GM20000 (cell line): ENCODE measurements around the gene MAN2B2.

ENCODE experiments used
- DNase-seq: peaks from one replicate; pipeline ENCODE4 v3.0.0; 2012; ENCODE audit warnings: low spot score
- TF ChIP-seq, protein P1 (sequence below): IDR thresholded peaks from 2 replicates; pipeline ENCODE4 v1.5.1; 2012; ENCODE audit warnings: mild to moderate bottlenecking, control low read depth; ENCODE audit errors: extremely low read depth, missing control alignments

MAN2B2 gene

DNA sequence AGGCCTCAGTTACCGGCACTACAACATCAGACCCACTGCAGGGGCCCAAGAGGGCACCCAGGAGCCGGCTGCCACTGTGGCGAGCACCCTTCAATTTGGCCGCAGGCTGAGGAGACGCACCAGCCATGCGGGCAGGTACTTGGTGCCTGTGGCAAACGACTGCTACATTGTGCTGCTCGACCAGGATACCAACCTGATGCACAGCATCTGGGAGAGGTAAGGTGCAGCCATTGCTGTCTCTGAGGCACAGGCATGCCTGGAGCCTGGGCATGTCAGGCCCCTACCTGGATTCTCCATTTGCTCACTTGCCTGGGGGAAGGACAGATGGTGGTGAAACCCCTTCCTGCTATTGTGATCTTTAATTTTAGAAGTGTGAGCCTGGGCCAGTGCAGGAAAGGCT is 30.1 kb downstream of the MAN2B2 start:
- no peak for DNase-seq
- TF ChIP-seq, protein P1, sequence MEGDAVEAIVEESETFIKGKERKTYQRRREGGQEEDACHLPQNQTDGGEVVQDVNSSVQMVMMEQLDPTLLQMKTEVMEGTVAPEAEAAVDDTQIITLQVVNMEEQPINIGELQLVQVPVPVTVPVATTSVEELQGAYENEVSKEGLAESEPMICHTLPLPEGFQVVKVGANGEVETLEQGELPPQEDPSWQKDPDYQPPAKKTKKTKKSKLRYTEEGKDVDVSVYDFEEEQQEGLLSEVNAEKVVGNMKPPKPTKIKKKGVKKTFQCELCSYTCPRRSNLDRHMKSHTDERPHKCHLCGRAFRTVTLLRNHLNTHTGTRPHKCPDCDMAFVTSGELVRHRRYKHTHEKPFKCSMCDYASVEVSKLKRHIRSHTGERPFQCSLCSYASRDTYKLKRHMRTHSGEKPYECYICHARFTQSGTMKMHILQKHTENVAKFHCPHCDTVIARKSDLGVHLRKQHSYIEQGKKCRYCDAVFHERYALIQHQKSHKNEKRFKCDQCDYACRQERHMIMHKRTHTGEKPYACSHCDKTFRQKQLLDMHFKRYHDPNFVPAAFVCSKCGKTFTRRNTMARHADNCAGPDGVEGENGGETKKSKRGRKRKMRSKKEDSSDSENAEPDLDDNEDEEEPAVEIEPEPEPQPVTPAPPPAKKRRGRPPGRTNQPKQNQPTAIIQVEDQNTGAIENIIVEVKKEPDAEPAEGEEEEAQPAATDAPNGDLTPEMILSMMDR: no peak

DNA sequence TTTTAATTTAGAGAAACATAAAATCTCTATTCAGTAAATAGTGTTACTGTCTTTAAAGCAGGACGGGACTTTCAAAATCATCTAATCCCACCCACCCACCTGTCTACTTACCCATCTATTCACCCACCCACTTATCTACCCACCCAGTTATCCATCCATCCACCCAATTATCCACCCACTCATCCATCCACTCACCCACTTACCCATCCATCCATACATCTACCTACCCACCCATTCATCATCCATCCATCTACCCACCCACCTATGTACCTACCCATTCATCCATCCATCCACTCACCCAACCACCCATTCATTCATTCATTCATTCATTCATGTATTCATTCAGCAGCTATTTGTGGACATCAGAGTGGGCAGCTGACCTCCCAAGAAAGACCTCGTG is 30.6 kb downstream of the MAN2B2 start:
- TF ChIP-seq, protein P1: no peak
- DNase-seq: no peak

DNA sequence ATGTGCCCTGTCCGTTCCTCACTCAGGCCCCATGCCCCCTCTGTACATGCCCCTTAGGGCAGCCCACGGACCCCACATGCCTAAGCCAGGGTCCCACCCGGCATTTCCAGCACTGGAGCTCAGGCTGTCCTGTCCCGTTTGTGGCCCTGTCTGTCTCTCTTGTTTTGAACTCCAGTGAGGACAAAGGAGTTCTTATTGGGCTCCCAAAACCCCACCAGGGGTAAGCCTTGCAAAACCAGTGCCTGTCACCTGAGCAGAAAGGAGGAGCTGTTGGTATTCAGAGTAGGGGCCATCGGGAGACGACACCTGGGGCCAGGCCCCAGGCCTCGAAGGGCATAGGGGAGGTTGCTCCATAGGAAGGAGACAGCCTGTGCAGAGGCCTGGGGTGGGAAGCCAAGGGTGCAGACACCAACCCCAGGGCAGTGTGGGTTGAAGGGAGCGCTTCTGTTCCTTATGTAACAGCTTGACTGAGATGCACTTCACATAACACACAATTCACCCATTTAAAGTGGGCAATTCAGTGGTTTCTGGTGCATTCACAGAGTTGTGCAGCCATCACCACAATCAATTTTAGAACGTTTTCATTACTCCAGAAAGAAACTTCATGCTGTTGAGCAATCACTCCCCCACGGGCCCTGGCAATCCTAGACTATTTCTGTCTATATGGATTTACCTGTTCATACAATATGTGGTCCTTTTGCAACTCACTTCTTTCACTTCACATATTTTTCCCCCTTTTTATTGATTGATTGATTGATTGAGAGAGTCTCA is 31.7 kb downstream of the MAN2B2 start:
- TF ChIP-seq, protein P1: no peak
- no peak for DNase-seq

DNA sequence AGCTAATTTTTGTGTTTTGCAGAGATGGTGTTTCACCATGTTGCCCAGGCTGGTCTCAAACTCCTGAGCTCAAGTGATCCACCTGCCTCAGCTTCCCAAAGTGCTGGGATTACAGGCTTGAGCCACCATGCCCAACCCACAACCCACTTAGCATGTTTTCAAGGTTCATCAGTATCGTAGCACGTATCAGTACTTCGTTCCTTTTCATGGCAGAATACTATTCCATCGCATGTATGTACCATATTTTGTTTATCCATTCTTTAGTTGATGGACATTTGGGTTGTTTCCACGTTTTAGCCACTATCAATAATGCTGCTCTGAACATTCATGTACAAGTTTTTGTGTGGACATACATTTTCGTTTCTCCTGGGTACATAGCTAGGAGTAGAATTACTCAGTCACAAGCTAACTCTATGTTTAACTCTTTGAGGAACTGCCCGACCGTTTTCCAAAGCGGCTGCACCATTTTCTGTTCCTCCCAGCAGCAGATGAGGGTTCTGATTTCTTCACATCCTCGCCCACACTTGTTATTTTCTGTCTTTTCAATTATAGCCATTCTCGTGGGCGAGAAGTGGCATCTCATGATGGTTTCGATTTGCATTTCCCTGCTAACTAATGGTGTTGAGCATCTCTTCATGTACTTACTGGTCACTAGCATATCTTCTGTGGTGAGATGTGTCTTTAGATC is 32.5 kb downstream of the MAN2B2 start:
- no peak for DNase-seq
- TF ChIP-seq, protein P1: no peak

DNA sequence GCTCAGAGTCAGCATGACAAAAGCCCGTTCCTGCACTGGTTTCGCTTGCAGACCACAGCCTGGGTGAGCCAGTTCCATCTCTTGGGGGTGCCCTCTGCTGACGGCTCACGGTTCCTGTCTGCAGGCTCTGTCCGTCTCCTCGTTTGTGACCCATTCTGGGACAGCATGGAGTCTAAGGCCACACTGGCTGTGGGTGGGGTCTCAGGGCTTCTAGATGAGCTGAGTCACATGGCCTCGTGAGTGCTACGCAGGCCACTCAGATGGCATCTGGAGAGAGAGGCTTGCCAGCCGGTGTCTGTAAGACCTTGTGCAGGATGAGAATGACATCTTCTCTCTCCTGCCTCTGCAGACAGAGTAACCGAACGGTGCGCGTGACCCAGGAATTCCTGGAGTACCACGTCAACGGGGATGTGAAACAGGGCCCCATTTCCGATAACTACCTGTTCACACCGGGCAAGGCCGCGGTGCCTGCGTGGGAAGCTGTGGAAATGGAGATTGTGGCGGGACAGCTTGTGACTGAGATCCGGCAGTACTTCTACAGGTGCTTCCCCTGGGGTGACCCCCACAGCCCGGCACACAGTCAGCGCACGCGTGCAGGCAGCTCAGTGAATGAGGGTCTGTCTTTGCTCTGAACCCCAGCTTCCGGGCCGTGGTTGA is 33.9 kb downstream of the MAN2B2 start:
- no peak for DNase-seq
- TF ChIP-seq, protein P1: no peak

DNA sequence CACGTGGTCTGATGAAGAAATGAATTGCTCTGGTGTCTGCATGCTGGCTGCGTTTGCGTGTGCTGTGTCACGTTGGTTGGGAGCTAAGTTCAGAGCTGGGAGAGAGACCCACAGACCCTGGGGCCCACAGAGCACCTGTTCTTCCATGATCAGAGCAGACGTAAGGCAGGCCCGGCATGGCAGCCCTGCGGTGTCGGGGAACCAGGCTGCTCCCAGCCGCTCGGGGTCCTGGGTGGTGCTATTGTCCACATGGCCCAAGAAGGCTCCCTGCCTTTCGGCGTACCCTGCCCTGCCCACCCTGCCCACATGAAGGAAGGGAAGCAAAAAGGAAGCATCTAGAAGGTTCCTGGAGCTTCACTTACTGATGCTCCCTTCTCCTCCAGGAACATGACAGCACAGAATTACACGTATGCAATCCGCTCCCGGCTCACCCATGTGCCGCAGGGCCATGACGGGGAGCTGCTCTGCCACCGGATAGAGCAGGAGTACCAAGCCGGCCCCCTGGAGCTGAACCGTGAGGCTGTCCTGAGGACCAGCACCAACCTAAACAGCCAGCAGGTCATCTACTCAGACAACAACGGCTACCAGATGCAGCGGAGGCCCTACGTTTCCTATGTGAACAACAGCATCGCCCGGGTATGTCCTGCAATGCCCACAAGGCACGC is 34.6 kb downstream of the MAN2B2 start:
- no peak for DNase-seq
- TF ChIP-seq, protein P1: no peak
